Sigmoid colon (tissue), 7 donors: Measurements from ENCODE around the gene B3GNT5. TPM values are rescaled to one million over a fixed set of nuclear protein-coding genes. Genes with fewer than 3 reads are reported as not detected.
"Not testable (repeated sequence)": the region's sequence is repeated elsewhere in the genome, so short reads cannot be mapped to it uniquely, and the experiment has no call there.

Source experiments
- DNase-seq: peaks from one replicate; pipeline ENCODE4 v3.0.0-alpha.2; 2019
- H3K27ac ChIP-seq, 4 donors: fragments of 200-600 bp; sonication (generic); one replicate each; pipeline ENCODE4 v1.5.1; 2016 to 2019; ENCODE audit warnings: mild to moderate bottlenecking in 1 of 4
- H3K27me3 ChIP-seq, 3 donors: fragments of 200-600 bp; sonication (generic); one replicate each; pipeline ENCODE4 v1.5.1; 2019; ENCODE audit warnings: mild to moderate bottlenecking in 1 of 3
- H3K36me3 ChIP-seq, 4 donors: fragments of 200-600 bp; sonication (generic); one replicate each; pipeline ENCODE4 v1.5.1; 2016 to 2019
- H3K4me1 ChIP-seq, 4 donors: fragments of 200-600 bp; sonication (generic); one replicate each; pipeline ENCODE4 v1.5.1; 2017 to 2019
- H3K4me3 ChIP-seq, 4 donors: fragments of 200-600 bp; sonication (generic); one replicate each; pipeline ENCODE4 v1.5.1; 2017 to 2019; ENCODE audit warnings: mild to moderate bottlenecking in 2 of 4, moderate library complexity in 1 of 4
- H3K9me3 ChIP-seq, 4 donors: fragments of 200-600 bp in 3 of 4; sonication (generic) in 3 of 4; one replicate each; pipeline versions ENCODE4 v1.5.1 to v1.6.1; 2013 to 2019
- EP300 ChIP-seq, 4 donors: sonication (generic); formaldehyde crosslinking; IDR thresholded peaks; one replicate each; pipeline ENCODE4 v1.6.1; 2017; ENCODE audit warnings: antibody characterized with exemption in 4 of 4
- POLR2A ChIP-seq, 2 donors: fragments of 450-650 bp; IDR thresholded peaks; one replicate each; pipeline ENCODE4 v1.6.1; 2016; ENCODE audit warnings: antibody characterized with exemption in 2 of 2, mild to moderate bottlenecking in 2 of 2, moderate library complexity in 2 of 2
- POLR2AphosphoS5 ChIP-seq, 4 donors: sonication (generic); formaldehyde crosslinking; IDR thresholded peaks; one replicate each; pipeline ENCODE4 v1.6.1; 2017; ENCODE audit warnings: antibody characterized with exemption in 4 of 4
- WGBS, 2 donors: extraction: QIAGEN DNeasy Blood & Tissue Kit; methylation state at CpG; one replicate each; pipeline ENCODE4 v1.1.7; 2013; 5-methylcytosine and 5-hydroxymethylcytosine counted together
- intact Hi-C: fragments of 100-400 bp; cut with DNase I; formaldehyde crosslinking; loops from one replicate; pipeline ENCODE4 v1.15.1; 2023
- polyA plus RNA-seq, 3 donors: library from polyadenylated mRNA; stranded (reverse); fragments of 200-250 nt; gene quantifications; one replicate each; pipeline ENCODE4 v1.2.3, GENCODE V29; 2013
- total RNA-seq, 4 donors: library from RNA; depleted of rRNA; stranded (reverse); fragments of >200 nt; gene quantifications; one replicate each; pipeline ENCODE4 v1.1.0, GENCODE V29; 2016
- TF ChIP-seq, protein P1 (sequence below), 4 experiments: fragments of 450-650 bp in 3 of 4; fragments of 200-600 bp in 1 of 4; IDR thresholded peaks; one replicate each; pipeline ENCODE4 v1.5.1; 2016 to 2019; ENCODE audit warnings: antibody characterized with exemption in 4 of 4, mild to moderate bottlenecking in 3 of 4, moderate library complexity in 2 of 4
- donor health status: healthy with polysubstance abuse.
- donor health status: Bipolar disorder and iron deficiency.
- donor health status: healthy.

Gene B3GNT5
- total and polyA plus RNA-seq, 7 donors: 2.2 to 29.6 (median 4.2) TPM

DNA sequence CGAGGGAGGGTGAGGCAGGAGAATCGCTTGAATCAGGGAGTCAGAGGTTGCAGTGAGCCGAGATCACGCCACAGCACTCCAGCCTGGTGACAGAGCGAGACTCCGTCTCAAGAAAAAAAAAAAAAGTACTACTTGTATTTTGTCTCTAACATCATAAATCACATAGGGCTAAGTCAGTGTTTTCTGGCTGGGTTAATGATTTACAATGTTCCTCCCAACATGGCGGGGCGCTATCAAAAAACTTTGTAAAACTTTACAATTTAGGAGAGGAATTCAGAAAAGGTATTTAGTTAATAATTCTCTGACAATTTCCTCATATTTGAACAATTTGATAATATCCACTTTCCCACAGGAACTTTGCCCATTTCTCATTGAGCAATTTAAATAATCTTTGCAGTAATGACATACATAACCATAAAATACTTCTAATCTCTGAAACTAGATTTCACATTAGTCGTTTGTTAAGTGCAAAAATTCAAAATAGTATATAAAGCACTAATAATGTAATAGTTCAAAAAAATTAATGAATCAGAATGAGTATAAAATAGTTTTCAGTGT, 26.6 kb upstream of the B3GNT5 start:
- H3K4me1 ChIP-seq: no peaks in the 10 kb centered on the region

DNA sequence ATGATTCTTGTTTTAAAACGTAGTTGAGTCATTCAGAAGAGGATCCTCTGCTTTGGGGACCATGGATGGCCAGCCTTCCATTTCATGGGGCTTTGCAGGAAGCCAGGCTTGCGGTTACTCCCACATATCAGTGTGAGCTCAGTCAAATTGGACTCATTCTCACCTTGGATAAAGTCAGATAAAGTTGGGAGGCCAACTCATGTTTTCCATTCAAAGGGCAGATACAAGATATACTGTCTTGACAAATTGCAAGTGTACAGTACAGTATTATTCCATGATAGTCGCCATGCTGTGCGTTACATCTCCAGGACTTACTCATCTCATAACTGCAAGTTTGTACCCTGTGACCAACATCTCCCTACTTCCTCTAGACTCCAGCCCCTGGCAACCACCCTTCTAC, 25.5 kb upstream of the B3GNT5 start:
- TF ChIP-seq EP300 (IDR thresholded peaks at IDR 0.05): no peak
- no peak for TF ChIP-seq POLR2AphosphoS5 (IDR thresholded peaks at IDR 0.05)
- TF ChIP-seq POLR2A (IDR thresholded peaks at IDR 0.05): no peak
- TF ChIP-seq, protein P1, sequence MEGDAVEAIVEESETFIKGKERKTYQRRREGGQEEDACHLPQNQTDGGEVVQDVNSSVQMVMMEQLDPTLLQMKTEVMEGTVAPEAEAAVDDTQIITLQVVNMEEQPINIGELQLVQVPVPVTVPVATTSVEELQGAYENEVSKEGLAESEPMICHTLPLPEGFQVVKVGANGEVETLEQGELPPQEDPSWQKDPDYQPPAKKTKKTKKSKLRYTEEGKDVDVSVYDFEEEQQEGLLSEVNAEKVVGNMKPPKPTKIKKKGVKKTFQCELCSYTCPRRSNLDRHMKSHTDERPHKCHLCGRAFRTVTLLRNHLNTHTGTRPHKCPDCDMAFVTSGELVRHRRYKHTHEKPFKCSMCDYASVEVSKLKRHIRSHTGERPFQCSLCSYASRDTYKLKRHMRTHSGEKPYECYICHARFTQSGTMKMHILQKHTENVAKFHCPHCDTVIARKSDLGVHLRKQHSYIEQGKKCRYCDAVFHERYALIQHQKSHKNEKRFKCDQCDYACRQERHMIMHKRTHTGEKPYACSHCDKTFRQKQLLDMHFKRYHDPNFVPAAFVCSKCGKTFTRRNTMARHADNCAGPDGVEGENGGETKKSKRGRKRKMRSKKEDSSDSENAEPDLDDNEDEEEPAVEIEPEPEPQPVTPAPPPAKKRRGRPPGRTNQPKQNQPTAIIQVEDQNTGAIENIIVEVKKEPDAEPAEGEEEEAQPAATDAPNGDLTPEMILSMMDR (IDR thresholded peaks at IDR 0.05): no peak
- H3K4me3 ChIP-seq: no peak overlapping the region

More for the DNA sequence above, 26.6 kb upstream of the B3GNT5 start:
- H3K36me3 ChIP-seq: no peaks in the 10 kb centered on the region
- H3K27me3 ChIP-seq: no peaks in the 10 kb centered on the region
- no peak overlapping the region for H3K4me3 ChIP-seq
- no peaks in the 10 kb centered on the region for H3K9me3 ChIP-seq
- no peak overlapping the region for H3K27ac ChIP-seq
- TF ChIP-seq POLR2A (IDR thresholded peaks at IDR 0.05) (no peak), EP300 (IDR thresholded peaks at IDR 0.05) (no peak), POLR2AphosphoS5 (IDR thresholded peaks at IDR 0.05) (no peak)
- TF ChIP-seq, protein P1 (IDR thresholded peaks at IDR 0.05): no peak
- WGBS, 2 donors: 16 to 77% methylated on average over 9 of the region's 9 CpGs
- intact Hi-C loops: no loop called here
- DNase-seq: no peak

DNA sequence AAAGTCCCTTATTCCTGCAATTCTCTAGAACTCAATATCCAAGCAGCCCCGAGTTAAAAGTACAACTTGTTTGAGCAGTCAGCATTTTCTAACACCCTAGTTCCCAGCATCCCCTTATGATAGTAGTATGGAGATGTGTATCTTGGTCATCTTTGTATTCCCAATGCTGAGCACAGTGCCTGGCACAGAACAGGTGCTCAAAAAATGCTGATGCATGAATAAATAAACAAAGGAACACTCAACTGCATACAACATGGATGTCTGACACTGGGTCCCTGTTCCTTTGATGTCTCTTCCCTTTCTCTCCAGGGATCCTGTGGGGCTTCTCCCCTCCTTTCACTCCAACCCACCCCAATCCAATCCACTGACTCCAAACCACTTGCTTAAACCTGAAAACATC, 23.9 kb upstream of the B3GNT5 start:
- intact Hi-C loops: no loop called here
- Histone ChIP-seq H3K27me3 (no peaks in the 10 kb centered on the region), H3K9me3 (no peaks in the 10 kb centered on the region), H3K27ac (no peak overlapping the region), H3K4me1 (no peaks in the 10 kb centered on the region), H3K4me3 (no peak overlapping the region), H3K36me3 (no peaks in the 10 kb centered on the region)
- TF ChIP-seq POLR2A (IDR thresholded peaks at IDR 0.05) (no peak), POLR2AphosphoS5 (IDR thresholded peaks at IDR 0.05) (no peak), EP300 (IDR thresholded peaks at IDR 0.05) (no peak)
- TF ChIP-seq, protein P1 (IDR thresholded peaks at IDR 0.05): no peak
- no peak for DNase-seq
- WGBS, 2 donors: 81 to 90% methylated on average over 1 of the region's 1 CpG

More for the DNA sequence above, 25.5 kb upstream of the B3GNT5 start:
- WGBS, 2 donors: 90 to 91% methylated on average over 4 of the region's 4 CpGs
- no peaks in the 10 kb centered on the region for H3K4me1 ChIP-seq
- no peak for DNase-seq
- no peaks in the 10 kb centered on the region for H3K9me3 ChIP-seq
- no peaks in the 10 kb centered on the region for H3K36me3 ChIP-seq
- no peak overlapping the region for H3K27ac ChIP-seq
- no peaks in the 10 kb centered on the region for H3K27me3 ChIP-seq
- intact Hi-C loops: no loop called here

DNA sequence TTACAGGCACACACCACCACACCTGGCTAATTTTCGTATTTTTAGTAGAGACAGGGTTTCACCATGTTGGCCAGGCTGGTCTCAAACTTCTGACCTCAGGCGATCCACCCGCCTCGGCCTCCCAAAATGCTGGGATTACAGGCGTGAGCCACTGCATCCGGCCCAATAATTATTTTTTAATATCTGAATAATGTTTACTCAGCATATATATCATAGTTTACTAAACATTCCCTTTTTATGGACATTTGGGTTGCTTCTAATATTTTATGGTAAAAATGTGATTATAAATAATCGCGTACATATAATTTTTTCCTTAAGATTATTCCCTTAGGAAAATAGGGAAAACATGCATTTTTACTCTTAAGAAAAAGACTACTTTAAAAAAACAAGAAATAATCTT, 22.8 kb upstream of the B3GNT5 start:
- DNase-seq, H3K4me1 ChIP-seq, H3K4me3 ChIP-seq, H3K9me3 ChIP-seq, intact Hi-C loops, H3K27me3 ChIP-seq, H3K36me3 ChIP-seq, H3K27ac ChIP-seq: not testable (repeated sequence)
- WGBS, 2 donors: 92 to 94% methylated on average over 8 of the region's 8 CpGs

DNA sequence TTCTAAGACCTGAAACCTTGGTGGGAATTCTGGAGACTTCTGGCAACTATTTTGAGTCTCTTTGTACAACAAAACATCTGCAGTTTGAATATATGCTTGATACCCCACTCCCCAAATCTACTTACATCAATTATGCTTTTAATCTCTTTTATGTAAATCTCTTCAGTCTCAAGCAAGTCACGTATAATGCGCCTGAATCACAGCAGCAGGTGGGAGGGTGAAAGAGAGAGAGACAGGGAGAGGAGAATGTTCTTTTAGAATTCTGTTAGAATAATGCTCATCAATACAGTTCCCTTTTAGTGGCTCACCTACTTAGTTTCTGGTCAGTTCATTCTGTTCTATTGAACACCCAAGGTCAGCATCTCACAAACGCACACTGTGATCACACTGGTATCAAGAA, 22.2 kb upstream of the B3GNT5 start:
- Histone ChIP-seq H3K27ac (no peak overlapping the region), H3K4me1 (no peaks in the 10 kb centered on the region), H3K27me3 (no peaks in the 10 kb centered on the region), H3K36me3 (no peaks in the 10 kb centered on the region), H3K9me3 (no peaks in the 10 kb centered on the region), H3K4me3 (no peak overlapping the region)
- no peak for TF ChIP-seq POLR2A (IDR thresholded peaks at IDR 0.05)
- TF ChIP-seq, protein P1 (IDR thresholded peaks at IDR 0.05): no peak
- TF ChIP-seq EP300 (IDR thresholded peaks at IDR 0.05): no peak
- TF ChIP-seq POLR2AphosphoS5 (IDR thresholded peaks at IDR 0.05): no peak
- no peak for DNase-seq
- WGBS, 2 donors: 93 to 94% methylated on average over 3 of the region's 3 CpGs
- intact Hi-C loops: no loop called here
